K562 (cell line): ENCODE results near the gene LCN15. TPM values are rescaled to one million over a fixed set of nuclear protein-coding genes. Genes with fewer than 3 reads are reported as not detected.

Experiments used
- NFIC ChIP-seq: fragments of 450-650 bp; IDR thresholded peaks from 2 replicates; pipeline ENCODE4 v1.6.1; 2017; ENCODE audit warnings: mild to moderate bottlenecking, inconsistent platforms
- THRAP3 ChIP-seq: fragments of 450-650 bp; IDR thresholded peaks from 2 replicates; pipeline ENCODE4 v1.6.1; 2016; ENCODE audit warnings: mild to moderate bottlenecking, inconsistent platforms, borderline replicate concordance
- ZNF224 ChIP-seq: sonication (generic); formaldehyde crosslinking; IDR thresholded peaks from 2 replicates; pipeline ENCODE4 v1.8.0; 2022; ENCODE audit warnings: mild to moderate bottlenecking, missing genetic modification reagents
- polyA plus RNA-seq, 8 experiments: library from polyadenylated mRNA; depleted of rRNA in 4 of 8; stranded (reverse) in 5 of 8; unstranded in 3 of 8; fragments of >200 nt; fragmentation: Nextera tagmentation in 2 of 8; fragmentation: Illumina TruSeq in 1 of 8; extraction: Ambion mirVana in 2 of 8; extraction: Trizol in 1 of 8; gene quantifications; 2 replicates each; pipeline versions ENCODE4 v1.2.1 to v1.2.3, GENCODE V29; 2011 to 2014; ENCODE audit warnings: inconsistent platforms in 1 of 8, missing spikeins in 1 of 8
- total RNA-seq, 7 experiments: library from RNA; depleted of rRNA in 6 of 7; stranded (reverse); fragments of >200 nt in 6 of 7; fragmentation: Illumina TruSeq in 2 of 7; extraction: Trizol in 2 of 7; gene quantifications; 2 replicates each; pipeline versions ENCODE4 v1.2.1 to v1.2.3, GENCODE V29; 2011 to 2021; ENCODE audit warnings: low replicate concordance in 1 of 7
- TF ChIP-seq, protein P1 (sequence below): sonication (generic); formaldehyde crosslinking; IDR thresholded peaks from 2 replicates; pipeline ENCODE4 v1.5.0; 2020; ENCODE audit warnings: missing genetic modification reagents
- TF ChIP-seq, protein P2 (sequence below): sonication (generic); formaldehyde crosslinking; IDR thresholded peaks from 2 replicates; pipeline ENCODE4 v1.8.1; 2023; ENCODE audit warnings: mild to moderate bottlenecking, missing genetic modification reagents
- TF ChIP-seq, protein P3 (sequence below), 2 experiments: fragments of 450-650 bp; IDR thresholded peaks; 2 replicates each; pipeline ENCODE4 v1.6.1; 2016
- TF ChIP-seq, protein P4 (sequence below): sonication (generic); formaldehyde crosslinking; IDR thresholded peaks from 2 replicates; pipeline ENCODE4 v1.9.0; 2022; ENCODE audit warnings: mild to moderate bottlenecking, missing genetic modification reagents
- TF ChIP-seq, protein P5 (sequence below): fragments of 450-650 bp; IDR thresholded peaks from 2 replicates; pipeline ENCODE4 v1.6.1; 2016; ENCODE audit warnings: mild to moderate bottlenecking, moderate library complexity

The LCN15 gene
- total and polyA plus RNA-seq, 9 of the 15 experiments (the other 6 are each of a cell fraction or from before 2014, with no cell fraction given), result 0.66 TPM; not detected in 8

DNA sequence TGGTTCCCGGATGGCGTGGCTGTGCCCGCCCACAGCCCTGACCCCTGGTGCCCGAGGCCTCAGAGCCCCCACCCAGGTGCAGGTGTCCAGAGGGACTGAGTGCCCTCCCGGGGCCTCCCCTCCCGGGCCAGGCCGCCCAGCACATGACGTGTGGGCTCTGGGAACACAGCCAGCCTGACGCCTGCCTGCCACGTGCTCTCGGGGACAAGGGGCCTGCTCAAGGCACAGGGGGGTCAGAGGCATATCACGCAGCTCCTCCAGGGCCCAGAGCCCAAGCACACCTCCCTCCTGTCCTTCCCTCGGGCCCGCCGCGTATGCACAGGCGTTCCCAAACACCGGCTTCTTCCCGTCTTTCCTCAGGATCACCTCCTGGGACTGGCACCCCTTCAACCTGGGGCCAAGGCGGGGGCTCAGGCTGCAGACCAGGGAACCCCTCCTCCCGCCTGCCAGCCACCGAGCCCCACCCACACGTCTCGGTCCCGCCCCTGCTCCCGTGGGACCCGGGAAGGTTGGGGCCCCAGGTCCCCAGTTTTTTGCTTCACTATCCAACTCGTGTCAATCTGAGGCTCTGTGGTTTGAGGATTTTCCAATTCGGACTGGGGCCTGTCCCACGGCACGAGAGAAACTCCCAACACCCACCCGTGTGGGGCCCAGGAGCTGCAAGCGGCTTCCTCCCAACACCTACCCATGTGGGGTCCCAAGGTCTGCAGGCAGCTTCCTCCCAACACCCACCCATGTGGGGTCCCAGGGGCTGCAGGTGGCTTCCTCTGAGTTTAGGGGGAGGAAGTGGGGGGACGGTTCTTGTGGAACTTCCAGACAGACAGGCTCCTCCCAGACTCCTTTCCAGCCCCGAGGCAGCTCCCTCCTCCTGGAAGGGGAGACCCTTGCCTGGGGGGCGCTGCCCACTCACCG, 23.1 kb downstream of the LCN15 start (continued):
- TF ChIP-seq, protein P1, sequence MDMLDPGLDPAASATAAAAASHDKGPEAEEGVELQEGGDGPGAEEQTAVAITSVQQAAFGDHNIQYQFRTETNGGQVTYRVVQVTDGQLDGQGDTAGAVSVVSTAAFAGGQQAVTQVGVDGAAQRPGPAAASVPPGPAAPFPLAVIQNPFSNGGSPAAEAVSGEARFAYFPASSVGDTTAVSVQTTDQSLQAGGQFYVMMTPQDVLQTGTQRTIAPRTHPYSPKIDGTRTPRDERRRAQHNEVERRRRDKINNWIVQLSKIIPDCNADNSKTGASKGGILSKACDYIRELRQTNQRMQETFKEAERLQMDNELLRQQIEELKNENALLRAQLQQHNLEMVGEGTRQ (CRISPR knock-in tag), result 0 out of 2 replicates have a peak, but pooled peaks have one; percentile 9
- TF ChIP-seq, protein P2, sequence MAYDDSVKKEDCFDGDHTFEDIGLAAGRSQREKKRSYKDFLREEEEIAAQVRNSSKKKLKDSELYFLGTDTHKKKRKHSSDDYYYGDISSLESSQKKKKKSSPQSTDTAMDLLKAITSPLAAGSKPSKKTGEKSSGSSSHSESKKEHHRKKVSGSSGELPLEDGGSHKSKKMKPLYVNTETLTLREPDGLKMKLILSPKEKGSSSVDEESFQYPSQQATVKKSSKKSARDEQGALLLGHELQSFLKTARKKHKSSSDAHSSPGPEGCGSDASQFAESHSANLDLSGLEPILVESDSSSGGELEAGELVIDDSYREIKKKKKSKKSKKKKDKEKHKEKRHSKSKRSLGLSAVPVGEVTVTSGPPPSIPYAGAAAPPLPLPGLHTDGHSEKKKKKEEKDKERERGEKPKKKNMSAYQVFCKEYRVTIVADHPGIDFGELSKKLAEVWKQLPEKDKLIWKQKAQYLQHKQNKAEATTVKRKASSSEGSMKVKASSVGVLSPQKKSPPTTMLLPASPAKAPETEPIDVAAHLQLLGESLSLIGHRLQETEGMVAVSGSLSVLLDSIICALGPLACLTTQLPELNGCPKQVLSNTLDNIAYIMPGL, result no peak
- TF ChIP-seq THRAP3 (no peak), ZNF224 (no peak), NFIC (peak; percentile 73)
- TF ChIP-seq, protein P3, sequence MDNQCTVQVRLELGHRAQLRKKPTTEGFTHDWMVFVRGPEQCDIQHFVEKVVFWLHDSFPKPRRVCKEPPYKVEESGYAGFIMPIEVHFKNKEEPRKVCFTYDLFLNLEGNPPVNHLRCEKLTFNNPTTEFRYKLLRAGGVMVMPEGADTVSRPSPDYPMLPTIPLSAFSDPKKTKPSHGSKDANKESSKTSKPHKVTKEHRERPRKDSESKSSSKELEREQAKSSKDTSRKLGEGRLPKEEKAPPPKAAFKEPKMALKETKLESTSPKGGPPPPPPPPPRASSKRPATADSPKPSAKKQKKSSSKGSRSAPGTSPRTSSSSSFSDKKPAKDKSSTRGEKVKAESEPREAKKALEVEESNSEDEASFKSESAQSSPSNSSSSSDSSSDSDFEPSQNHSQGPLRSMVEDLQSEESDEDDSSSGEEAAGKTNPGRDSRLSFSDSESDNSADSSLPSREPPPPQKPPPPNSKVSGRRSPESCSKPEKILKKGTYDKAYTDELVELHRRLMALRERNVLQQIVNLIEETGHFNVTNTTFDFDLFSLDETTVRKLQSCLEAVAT (IDR thresholded peaks at IDR 0.05), result no peak
- TF ChIP-seq, protein P4, sequence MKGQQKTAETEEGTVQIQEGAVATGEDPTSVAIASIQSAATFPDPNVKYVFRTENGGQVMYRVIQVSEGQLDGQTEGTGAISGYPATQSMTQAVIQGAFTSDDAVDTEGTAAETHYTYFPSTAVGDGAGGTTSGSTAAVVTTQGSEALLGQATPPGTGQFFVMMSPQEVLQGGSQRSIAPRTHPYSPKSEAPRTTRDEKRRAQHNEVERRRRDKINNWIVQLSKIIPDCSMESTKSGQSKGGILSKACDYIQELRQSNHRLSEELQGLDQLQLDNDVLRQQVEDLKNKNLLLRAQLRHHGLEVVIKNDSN, result peak; percentile 56; the same call in 1 of the 2 replicates
- TF ChIP-seq, protein P5, sequence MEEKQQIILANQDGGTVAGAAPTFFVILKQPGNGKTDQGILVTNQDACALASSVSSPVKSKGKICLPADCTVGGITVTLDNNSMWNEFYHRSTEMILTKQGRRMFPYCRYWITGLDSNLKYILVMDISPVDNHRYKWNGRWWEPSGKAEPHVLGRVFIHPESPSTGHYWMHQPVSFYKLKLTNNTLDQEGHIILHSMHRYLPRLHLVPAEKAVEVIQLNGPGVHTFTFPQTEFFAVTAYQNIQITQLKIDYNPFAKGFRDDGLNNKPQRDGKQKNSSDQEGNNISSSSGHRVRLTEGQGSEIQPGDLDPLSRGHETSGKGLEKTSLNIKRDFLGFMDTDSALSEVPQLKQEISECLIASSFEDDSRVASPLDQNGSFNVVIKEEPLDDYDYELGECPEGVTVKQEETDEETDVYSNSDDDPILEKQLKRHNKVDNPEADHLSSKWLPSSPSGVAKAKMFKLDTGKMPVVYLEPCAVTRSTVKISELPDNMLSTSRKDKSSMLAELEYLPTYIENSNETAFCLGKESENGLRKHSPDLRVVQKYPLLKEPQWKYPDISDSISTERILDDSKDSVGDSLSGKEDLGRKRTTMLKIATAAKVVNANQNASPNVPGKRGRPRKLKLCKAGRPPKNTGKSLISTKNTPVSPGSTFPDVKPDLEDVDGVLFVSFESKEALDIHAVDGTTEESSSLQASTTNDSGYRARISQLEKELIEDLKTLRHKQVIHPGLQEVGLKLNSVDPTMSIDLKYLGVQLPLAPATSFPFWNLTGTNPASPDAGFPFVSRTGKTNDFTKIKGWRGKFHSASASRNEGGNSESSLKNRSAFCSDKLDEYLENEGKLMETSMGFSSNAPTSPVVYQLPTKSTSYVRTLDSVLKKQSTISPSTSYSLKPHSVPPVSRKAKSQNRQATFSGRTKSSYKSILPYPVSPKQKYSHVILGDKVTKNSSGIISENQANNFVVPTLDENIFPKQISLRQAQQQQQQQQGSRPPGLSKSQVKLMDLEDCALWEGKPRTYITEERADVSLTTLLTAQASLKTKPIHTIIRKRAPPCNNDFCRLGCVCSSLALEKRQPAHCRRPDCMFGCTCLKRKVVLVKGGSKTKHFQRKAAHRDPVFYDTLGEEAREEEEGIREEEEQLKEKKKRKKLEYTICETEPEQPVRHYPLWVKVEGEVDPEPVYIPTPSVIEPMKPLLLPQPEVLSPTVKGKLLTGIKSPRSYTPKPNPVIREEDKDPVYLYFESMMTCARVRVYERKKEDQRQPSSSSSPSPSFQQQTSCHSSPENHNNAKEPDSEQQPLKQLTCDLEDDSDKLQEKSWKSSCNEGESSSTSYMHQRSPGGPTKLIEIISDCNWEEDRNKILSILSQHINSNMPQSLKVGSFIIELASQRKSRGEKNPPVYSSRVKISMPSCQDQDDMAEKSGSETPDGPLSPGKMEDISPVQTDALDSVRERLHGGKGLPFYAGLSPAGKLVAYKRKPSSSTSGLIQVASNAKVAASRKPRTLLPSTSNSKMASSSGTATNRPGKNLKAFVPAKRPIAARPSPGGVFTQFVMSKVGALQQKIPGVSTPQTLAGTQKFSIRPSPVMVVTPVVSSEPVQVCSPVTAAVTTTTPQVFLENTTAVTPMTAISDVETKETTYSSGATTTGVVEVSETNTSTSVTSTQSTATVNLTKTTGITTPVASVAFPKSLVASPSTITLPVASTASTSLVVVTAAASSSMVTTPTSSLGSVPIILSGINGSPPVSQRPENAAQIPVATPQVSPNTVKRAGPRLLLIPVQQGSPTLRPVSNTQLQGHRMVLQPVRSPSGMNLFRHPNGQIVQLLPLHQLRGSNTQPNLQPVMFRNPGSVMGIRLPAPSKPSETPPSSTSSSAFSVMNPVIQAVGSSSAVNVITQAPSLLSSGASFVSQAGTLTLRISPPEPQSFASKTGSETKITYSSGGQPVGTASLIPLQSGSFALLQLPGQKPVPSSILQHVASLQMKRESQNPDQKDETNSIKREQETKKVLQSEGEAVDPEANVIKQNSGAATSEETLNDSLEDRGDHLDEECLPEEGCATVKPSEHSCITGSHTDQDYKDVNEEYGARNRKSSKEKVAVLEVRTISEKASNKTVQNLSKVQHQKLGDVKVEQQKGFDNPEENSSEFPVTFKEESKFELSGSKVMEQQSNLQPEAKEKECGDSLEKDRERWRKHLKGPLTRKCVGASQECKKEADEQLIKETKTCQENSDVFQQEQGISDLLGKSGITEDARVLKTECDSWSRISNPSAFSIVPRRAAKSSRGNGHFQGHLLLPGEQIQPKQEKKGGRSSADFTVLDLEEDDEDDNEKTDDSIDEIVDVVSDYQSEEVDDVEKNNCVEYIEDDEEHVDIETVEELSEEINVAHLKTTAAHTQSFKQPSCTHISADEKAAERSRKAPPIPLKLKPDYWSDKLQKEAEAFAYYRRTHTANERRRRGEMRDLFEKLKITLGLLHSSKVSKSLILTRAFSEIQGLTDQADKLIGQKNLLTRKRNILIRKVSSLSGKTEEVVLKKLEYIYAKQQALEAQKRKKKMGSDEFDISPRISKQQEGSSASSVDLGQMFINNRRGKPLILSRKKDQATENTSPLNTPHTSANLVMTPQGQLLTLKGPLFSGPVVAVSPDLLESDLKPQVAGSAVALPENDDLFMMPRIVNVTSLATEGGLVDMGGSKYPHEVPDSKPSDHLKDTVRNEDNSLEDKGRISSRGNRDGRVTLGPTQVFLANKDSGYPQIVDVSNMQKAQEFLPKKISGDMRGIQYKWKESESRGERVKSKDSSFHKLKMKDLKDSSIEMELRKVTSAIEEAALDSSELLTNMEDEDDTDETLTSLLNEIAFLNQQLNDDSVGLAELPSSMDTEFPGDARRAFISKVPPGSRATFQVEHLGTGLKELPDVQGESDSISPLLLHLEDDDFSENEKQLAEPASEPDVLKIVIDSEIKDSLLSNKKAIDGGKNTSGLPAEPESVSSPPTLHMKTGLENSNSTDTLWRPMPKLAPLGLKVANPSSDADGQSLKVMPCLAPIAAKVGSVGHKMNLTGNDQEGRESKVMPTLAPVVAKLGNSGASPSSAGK, result peak; percentile 84
